Endodermal cell (in vitro differentiated cells): ENCODE data around the gene XRN2. TPM values are rescaled to one million over a fixed set of nuclear protein-coding genes. Genes with fewer than 3 reads are reported as not detected.

ENCODE experiments used
- DNase-seq: peaks from one replicate; pipeline ENCODE4 v3.0.0-alpha.2; 2017
- H3K27ac ChIP-seq: 2 replicates; pipeline ENCODE4 v1.5.1; 2013; ENCODE audit warnings: mild to moderate bottlenecking, low read depth, low read length, moderate library complexity
- H3K27me3 ChIP-seq: 2 replicates; pipeline ENCODE4 v1.6.1; 2013; ENCODE audit warnings: mild to moderate bottlenecking, low read length, moderate library complexity; ENCODE audit not compliant: insufficient read depth, control insufficient read depth, poor library complexity, severe bottlenecking
- H3K36me3 ChIP-seq: 2 replicates; pipeline ENCODE4 v1.7.0; 2013; ENCODE audit warnings: mild to moderate bottlenecking, low read length, moderate library complexity; ENCODE audit not compliant: control insufficient read depth, insufficient read depth
- H3K4me1 ChIP-seq: one replicate; pipeline ENCODE4 v1.7.0; 2013; ENCODE audit warnings: low read length; ENCODE audit not compliant: control insufficient read depth, insufficient read depth
- H3K4me3 ChIP-seq: 2 replicates; pipeline ENCODE4 v1.5.1; 2013; ENCODE audit warnings: mild to moderate bottlenecking, low read length, moderate library complexity
- H3K9ac ChIP-seq: 2 replicates; pipeline ENCODE4 v1.6.1; 2013; ENCODE audit warnings: mild to moderate bottlenecking, low read length, moderate library complexity; ENCODE audit not compliant: poor library complexity, severe bottlenecking; ENCODE audit errors: extremely low read depth
- H3K9me3 ChIP-seq: 2 replicates; pipeline ENCODE4 v1.6.1; 2013; ENCODE audit warnings: mild to moderate bottlenecking, low read length, moderate library complexity; ENCODE audit not compliant: control insufficient read depth
- H3K27ac Mint-ChIP-seq: 2 replicates; pipeline ENCODE4 v1.8.0; 2020; ENCODE audit warnings: mixed read lengths
- H3K27me3 Mint-ChIP-seq: 2 replicates; pipeline ENCODE4 v1.8.0; 2021; ENCODE audit warnings: mild to moderate bottlenecking, mixed read lengths; ENCODE audit not compliant: insufficient read depth
- H3K36me3 Mint-ChIP-seq: 2 replicates; pipeline ENCODE4 v1.8.0; 2020; ENCODE audit warnings: low read depth, mixed read lengths
- H3K4me1 Mint-ChIP-seq: 2 replicates; pipeline ENCODE4 v1.8.0; 2020; ENCODE audit warnings: mixed read lengths
- H3K4me3 Mint-ChIP-seq: 2 replicates; pipeline ENCODE4 v1.8.0; 2020; ENCODE audit warnings: mild to moderate bottlenecking, moderate library complexity, mixed read lengths
- H3K9me3 Mint-ChIP-seq: 2 replicates; pipeline ENCODE4 v1.8.0; 2020; ENCODE audit warnings: mild to moderate bottlenecking, mixed read lengths
- CTCF ChIP-seq: fragments of 200-600 bp; sonication (generic); conservative IDR thresholded peaks from 2 replicates; pipeline ENCODE4 v1.5.0; 2021; ENCODE audit warnings: antibody characterized with exemption, mild to moderate bottlenecking
- WGBS, 2 experiments: methylation state at CpG; one replicate each; pipeline versions ENCODE4 v1.1.5 to v1.1.7; 2013; ENCODE audit warnings: missing lambda C conversion rate in 2 of 2, mixed read lengths in 1 of 2; ENCODE audit not compliant: insufficient coverage in 1 of 2, insufficient read length in 1 of 2; 5-methylcytosine and 5-hydroxymethylcytosine counted together
- total RNA-seq, 2 donors: library from RNA; stranded (reverse); fragmentation: NEBNext Ultra II Directional in 1 of 2; extraction: Animal tissue kit (Norgen Biotek cat#: 25700) in 1 of 2; gene quantifications; 2 replicates in 1 of 2; 3 replicates in 1 of 2; pipeline ENCODE4 v1.2.1, GENCODE V29; 2021

The XRN2 gene
- total RNA-seq, 2 donors from 2014 or later: 91.5 to 101 TPM

GRCh38 chr20:21278829-21279228, 24.3 kb upstream of the XRN2 start:
- Mint-ChIP-seq H3K27me3 (peaks cover 2% of the 10 kb centered on the region), H3K36me3 (no peaks in the 10 kb centered on the region), H3K4me1 (peaks cover 4% of the 10 kb centered on the region), H3K27ac (no peak overlapping the region), H3K4me3 (no peak overlapping the region), H3K9me3 (no peaks in the 10 kb centered on the region)
- no peaks in the 10 kb centered on the region for H3K27me3 ChIP-seq
- H3K36me3 ChIP-seq: no peaks in the 10 kb centered on the region
- 86 to 92% methylated on average over 2 of the region's 2 CpGs for WGBS, 2 experiments
- H3K9me3 ChIP-seq: no peaks in the 10 kb centered on the region
- no peak overlapping the region for H3K27ac ChIP-seq
- TF ChIP-seq CTCF: no peak
- H3K9ac ChIP-seq: no peak overlapping the region
- DNase-seq: no peak
- H3K4me1 ChIP-seq: no peaks in the 10 kb centered on the region
- no peak overlapping the region for H3K4me3 ChIP-seq

GRCh38 chr20:21279706-21280521, 23.2 kb upstream of the XRN2 start:
- Histone ChIP-seq H3K27me3 (no peaks in the 10 kb centered on the region), H3K36me3 (no peaks in the 10 kb centered on the region), H3K4me3 (no peak overlapping the region), H3K4me1 (no peaks in the 10 kb centered on the region), H3K9ac (no peak overlapping the region), H3K27ac (no peak overlapping the region), H3K9me3 (no peaks in the 10 kb centered on the region)
- H3K4me1 Mint-ChIP-seq: peaks cover 4% of the 10 kb centered on the region
- 84 to 86% methylated on average over 6 to 7 of the region's 7 CpGs for WGBS, 2 experiments
- H3K27me3 Mint-ChIP-seq: peaks cover 2% of the 10 kb centered on the region
- no peak for DNase-seq
- no peak overlapping the region for H3K27ac Mint-ChIP-seq
- H3K4me3 Mint-ChIP-seq: no peak overlapping the region
- H3K9me3 Mint-ChIP-seq: no peaks in the 10 kb centered on the region
- TF ChIP-seq CTCF: no peak
- no peaks in the 10 kb centered on the region for H3K36me3 Mint-ChIP-seq

- no peak for TF ChIP-seq CTCF
- no peak overlapping the region for H3K4me3 Mint-ChIP-seq
- H3K27ac Mint-ChIP-seq: no peak overlapping the region
- no peaks in the 10 kb centered on the region for H3K9me3 ChIP-seq
- DNase-seq: no peak
- no peak overlapping the region for H3K9ac ChIP-seq
- H3K27ac ChIP-seq: no peak overlapping the region
- no peaks in the 10 kb centered on the region for H3K36me3 Mint-ChIP-seq
- peaks cover 4% of the 10 kb centered on the region for H3K4me1 Mint-ChIP-seq
- H3K36me3 ChIP-seq: no peaks in the 10 kb centered on the region
- no peaks in the 10 kb centered on the region for H3K27me3 ChIP-seq
- peaks cover 2% of the 10 kb centered on the region for H3K27me3 Mint-ChIP-seq
- peaks cover under 1% of the 10 kb centered on the region for H3K9me3 Mint-ChIP-seq
- WGBS, 2 experiments: 81 to 100% methylated on average over 1 to 3 of the region's 3 CpGs
- no peaks in the 10 kb centered on the region for H3K4me1 ChIP-seq
- no peak overlapping the region for H3K4me3 ChIP-seq
These were observed 22.6 kb upstream of the XRN2 start for GRCh38 chr20:21280522-21281016.
